GM10266 (cell line): ENCODE data around the gene SC5D.

ENCODE experiments used
- DNase-seq: peaks from one replicate; pipeline ENCODE4 v3.0.0; 2012; ENCODE audit errors: extremely low spot score
- TF ChIP-seq, protein P1 (sequence below): IDR thresholded peaks from 2 replicates; pipeline ENCODE4 v1.5.1; 2012; ENCODE audit warnings: mild to moderate bottlenecking, low read depth; ENCODE audit not compliant: control insufficient read depth, insufficient read depth; ENCODE audit errors: missing control alignments

SC5D gene

DNA sequence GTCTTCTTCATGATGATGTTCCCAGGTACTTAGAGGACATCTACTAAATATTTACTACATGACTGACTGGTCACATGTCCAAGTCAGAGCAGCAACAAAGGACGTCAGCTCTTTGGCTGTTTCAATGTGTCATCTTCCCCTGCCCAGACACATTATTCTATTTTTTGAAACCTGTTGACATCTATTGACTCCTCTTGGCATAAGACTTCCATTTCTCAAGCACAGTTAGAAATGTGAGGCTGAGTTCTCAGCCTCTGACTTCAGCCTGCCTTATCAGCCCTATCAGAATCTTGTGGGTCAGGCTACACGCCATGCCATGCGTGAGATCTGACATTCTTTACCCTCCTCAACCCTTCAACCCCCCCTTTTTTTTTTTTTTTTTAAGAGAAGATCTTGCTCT lies 63.8 kb downstream of the SC5D start:
- TF ChIP-seq, protein P1, sequence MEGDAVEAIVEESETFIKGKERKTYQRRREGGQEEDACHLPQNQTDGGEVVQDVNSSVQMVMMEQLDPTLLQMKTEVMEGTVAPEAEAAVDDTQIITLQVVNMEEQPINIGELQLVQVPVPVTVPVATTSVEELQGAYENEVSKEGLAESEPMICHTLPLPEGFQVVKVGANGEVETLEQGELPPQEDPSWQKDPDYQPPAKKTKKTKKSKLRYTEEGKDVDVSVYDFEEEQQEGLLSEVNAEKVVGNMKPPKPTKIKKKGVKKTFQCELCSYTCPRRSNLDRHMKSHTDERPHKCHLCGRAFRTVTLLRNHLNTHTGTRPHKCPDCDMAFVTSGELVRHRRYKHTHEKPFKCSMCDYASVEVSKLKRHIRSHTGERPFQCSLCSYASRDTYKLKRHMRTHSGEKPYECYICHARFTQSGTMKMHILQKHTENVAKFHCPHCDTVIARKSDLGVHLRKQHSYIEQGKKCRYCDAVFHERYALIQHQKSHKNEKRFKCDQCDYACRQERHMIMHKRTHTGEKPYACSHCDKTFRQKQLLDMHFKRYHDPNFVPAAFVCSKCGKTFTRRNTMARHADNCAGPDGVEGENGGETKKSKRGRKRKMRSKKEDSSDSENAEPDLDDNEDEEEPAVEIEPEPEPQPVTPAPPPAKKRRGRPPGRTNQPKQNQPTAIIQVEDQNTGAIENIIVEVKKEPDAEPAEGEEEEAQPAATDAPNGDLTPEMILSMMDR: no peak
- DNase-seq: no peak
